ENCODE results near the gene NPM3.

DNA sequence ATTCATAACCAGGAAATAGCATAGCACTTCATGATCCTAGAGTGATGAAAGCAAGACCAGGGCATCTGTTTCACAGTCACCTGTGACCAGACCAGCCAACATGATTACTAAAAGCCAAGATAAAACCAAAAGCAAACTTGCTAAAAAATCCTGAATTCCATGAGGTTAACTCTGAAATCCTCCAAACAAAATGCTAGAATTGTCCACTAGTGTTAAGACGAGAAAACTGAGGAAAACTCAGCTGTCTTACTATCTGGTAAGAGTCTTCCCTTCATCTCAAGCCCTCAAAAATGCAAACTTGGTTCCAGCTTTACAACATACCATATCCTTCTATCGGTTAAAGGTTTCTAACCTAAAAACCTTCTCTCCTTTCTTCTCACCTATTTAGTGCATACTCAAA, 1.3 kb upstream of the NPM3 start:
- no peak for TF ChIP-seq ZFX (IDR thresholded peaks at IDR 0.05)
- TF ChIP-seq, protein P1, sequence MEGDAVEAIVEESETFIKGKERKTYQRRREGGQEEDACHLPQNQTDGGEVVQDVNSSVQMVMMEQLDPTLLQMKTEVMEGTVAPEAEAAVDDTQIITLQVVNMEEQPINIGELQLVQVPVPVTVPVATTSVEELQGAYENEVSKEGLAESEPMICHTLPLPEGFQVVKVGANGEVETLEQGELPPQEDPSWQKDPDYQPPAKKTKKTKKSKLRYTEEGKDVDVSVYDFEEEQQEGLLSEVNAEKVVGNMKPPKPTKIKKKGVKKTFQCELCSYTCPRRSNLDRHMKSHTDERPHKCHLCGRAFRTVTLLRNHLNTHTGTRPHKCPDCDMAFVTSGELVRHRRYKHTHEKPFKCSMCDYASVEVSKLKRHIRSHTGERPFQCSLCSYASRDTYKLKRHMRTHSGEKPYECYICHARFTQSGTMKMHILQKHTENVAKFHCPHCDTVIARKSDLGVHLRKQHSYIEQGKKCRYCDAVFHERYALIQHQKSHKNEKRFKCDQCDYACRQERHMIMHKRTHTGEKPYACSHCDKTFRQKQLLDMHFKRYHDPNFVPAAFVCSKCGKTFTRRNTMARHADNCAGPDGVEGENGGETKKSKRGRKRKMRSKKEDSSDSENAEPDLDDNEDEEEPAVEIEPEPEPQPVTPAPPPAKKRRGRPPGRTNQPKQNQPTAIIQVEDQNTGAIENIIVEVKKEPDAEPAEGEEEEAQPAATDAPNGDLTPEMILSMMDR (conservative IDR thresholded peaks at IDR 0.05) = no peak
